SW 1271 (cell line): ENCODE data around the gene URB1.
"Not testable (repeated sequence)": the region's sequence is repeated elsewhere in the genome, so short reads cannot be mapped to it uniquely, and the experiment has no call there.

Experiments used
- DNase-seq, 2 experiments: peaks; one replicate each; lab custom pipeline; 2025; lab: John Stamatoyannopoulos, UW

The URB1 gene

GRCh38 chr21:32392880-32393676 is at the start of gene URB1:
Gene URB1, minus strand, starts transcription at chr21:32393012. Its CDS starts 102 bp downstream, at chr21:32392910.
- peak in 1 of 2 experiments; percentile 78 for DNase-seq

GRCh38 chr21:32437729-32438128 is 44.9 kb upstream of the URB1 start:
- DNase-seq: no peak

GRCh38 chr21:32432982-32433660 is 40.3 kb upstream of the URB1 start:
- DNase-seq: not testable (repeated sequence)

- DNase-seq: no peak
Measured at GRCh38 chr21:32427958-32428623, 35.3 kb upstream of the URB1 start.

- no peak for DNase-seq
Measured at GRCh38 chr21:32426592-32427051, 33.8 kb upstream of the URB1 start.

- DNase-seq: no peak
Measured at GRCh38 chr21:32426066-32426465, 33.3 kb upstream of the URB1 start.

- no peak for DNase-seq
Measured at GRCh38 chr21:32425628-32426027, 32.8 kb upstream of the URB1 start.

- DNase-seq: no peak
Measured at GRCh38 chr21:32424674-32425073, 31.9 kb upstream of the URB1 start.

- DNase-seq: no peak
Measured at GRCh38 chr21:32424191-32424535, 31.4 kb upstream of the URB1 start.

- DNase-seq: peak in 1 of 2 experiments; percentile 6
Measured at GRCh38 chr21:32423320-32424190, 30.7 kb upstream of the URB1 start.

GRCh38 chr21:32422064-32422463 is 29.3 kb upstream of the URB1 start:
- no peak for DNase-seq

- DNase-seq: no peak
Measured at GRCh38 chr21:32418146-32418545, 25.3 kb upstream of the URB1 start.

GRCh38 chr21:32415451-32416398 is 22.9 kb upstream of the URB1 start:
- DNase-seq: no peak

- DNase-seq: no peak
Measured at GRCh38 chr21:32414579-32415358, 22.0 kb upstream of the URB1 start.

GRCh38 chr21:32413697-32414578 is 21.1 kb upstream of the URB1 start:
- DNase-seq: no peak

- no peak for DNase-seq
Measured at GRCh38 chr21:32413015-32413504, 20.2 kb upstream of the URB1 start.

- peak in 1 of 2 experiments; percentile 14 for DNase-seq
Measured at GRCh38 chr21:32412162-32413014, 19.6 kb upstream of the URB1 start, which contains the start of gene EVA1C. Gene EVA1C, plus strand, starts transcription at chr21:32412706. Its CDS starts 148 bp downstream, at chr21:32412854.
